Myocyte (in vitro differentiated cells): ENCODE data around the gene TARP.
"Not testable (repeated sequence)": the region's sequence is repeated elsewhere in the genome, so short reads cannot be mapped to it uniquely, and the experiment has no call there.

Experiments
- DNase-seq: peaks from one replicate; pipeline ENCODE4 v3.0.0-alpha.2; 2012; ENCODE audit warnings: low read depth

Gene TARP

GRCh38 chr7:38262545-38262944 lies 10.9 kb downstream of the TARP start:
- DNase-seq: no peak

- not testable (repeated sequence) for DNase-seq
These were observed 11.4 kb downstream of the TARP start for GRCh38 chr7:38262026-38262425.

- not testable (repeated sequence) for DNase-seq
These were observed 11.8 kb downstream of the TARP start for GRCh38 chr7:38261601-38262000.

GRCh38 chr7:38259157-38259556 lies 14.3 kb downstream of the TARP start:
- DNase-seq: not testable (repeated sequence)

- DNase-seq: no peak
These were observed 16.1 kb downstream of the TARP start for GRCh38 chr7:38257350-38257677.

GRCh38 chr7:38249849-38250248 lies 23.6 kb downstream of the TARP start:
- not testable (repeated sequence) for DNase-seq

GRCh38 chr7:38248069-38248567 lies 25.3 kb downstream of the TARP start:
- no peak for DNase-seq

- no peak for DNase-seq
These were observed 27.9 kb downstream of the TARP start for GRCh38 chr7:38245409-38245977.

- peak; percentile 14 for DNase-seq
These were observed 28.9 kb downstream of the TARP start for GRCh38 chr7:38244516-38244915.

- not testable (repeated sequence) for DNase-seq
These were observed 30.1 kb downstream of the TARP start for GRCh38 chr7:38243345-38243744.

GRCh38 chr7:38242814-38243213 lies 30.6 kb downstream of the TARP start:
- DNase-seq: no peak

- no peak for DNase-seq
These were observed 32.4 kb downstream of the TARP start for GRCh38 chr7:38241071-38241470.

- not testable (repeated sequence) for DNase-seq
These were observed 34.3 kb downstream of the TARP start for GRCh38 chr7:38239129-38239528.

GRCh38 chr7:38235606-38236005 lies 37.8 kb downstream of the TARP start:
- DNase-seq: no peak

GRCh38 chr7:38234759-38235158 lies 38.7 kb downstream of the TARP start:
- DNase-seq: not testable (repeated sequence)

- peak; percentile 22 for DNase-seq
These were observed 40.7 kb downstream of the TARP start for GRCh38 chr7:38232502-38233366.

- DNase-seq: no peak
These were observed 43.4 kb downstream of the TARP start for GRCh38 chr7:38229884-38230642.

GRCh38 chr7:38229386-38229785 lies 44.0 kb downstream of the TARP start:
- DNase-seq: peak; percentile 30

- DNase-seq: no peak
These were observed 49.0 kb downstream of the TARP start for GRCh38 chr7:38224392-38224791.

- no peak for DNase-seq
These were observed 50.1 kb downstream of the TARP start for GRCh38 chr7:38223306-38223705.

GRCh38 chr7:38222481-38223096 lies 50.8 kb downstream of the TARP start:
- DNase-seq: peak; percentile 83

- DNase-seq: no peak
These were observed 53.0 kb downstream of the TARP start for GRCh38 chr7:38220452-38220851.
